ENCODE measurements around the gene C7orf25. TPM values are rescaled to one million over a fixed set of nuclear protein-coding genes. Genes with fewer than 3 reads are reported as not detected.

Gene C7orf25
- 4.5 and 9.0 TPM in 2 replicates for total RNA-seq (2014; rRNA removed; shearing (Covaris generic))
- 12.6 and 15.4 TPM in 2 replicates for polyA plus RNA-seq (2015; cell fraction: cytosol; rRNA removed)
- 17.8 and 28.4 TPM in 2 replicates for polyA plus RNA-seq (2015; cell fraction: nucleus; rRNA removed)

GRCh38 chr7:42911454-42912447 lies at the start of gene C7orf25:
Gene C7orf25 (minus strand): TSS chr7:42912070. CDS start chr7:42910900, 1,170 bp downstream.
- in situ Hi-C loops (cut with HindIII; ENCODE audit: low pct_unique_long_range_greater_than_20kb, low sequenced_read_pairs) = no loop called here
- DNase-seq (ENCODE audit: low read depth, low spot score) = peak; percentile 97

GRCh38 chr7:42961170-42961569 lies 49.3 kb upstream of the C7orf25 start:
- in situ Hi-C loops (cut with HindIII; ENCODE audit: low pct_unique_long_range_greater_than_20kb, low sequenced_read_pairs) = no loop called here
- no peak for DNase-seq (ENCODE audit: low read depth, low spot score)

- in situ Hi-C loops (cut with HindIII; ENCODE audit: low pct_unique_long_range_greater_than_20kb, low sequenced_read_pairs) = no loop called here
- no peak for DNase-seq (ENCODE audit: low read depth, low spot score)
These were observed 48.9 kb upstream of the C7orf25 start for GRCh38 chr7:42960762-42961161.

- DNase-seq (ENCODE audit: low read depth, low spot score) = no peak
- in situ Hi-C loops (cut with HindIII; ENCODE audit: low pct_unique_long_range_greater_than_20kb, low sequenced_read_pairs) = no loop called here
These were observed 47.7 kb upstream of the C7orf25 start for GRCh38 chr7:42959549-42959948.

GRCh38 chr7:42956062-42956461 lies 44.2 kb upstream of the C7orf25 start:
- in situ Hi-C loops (cut with HindIII; ENCODE audit: low pct_unique_long_range_greater_than_20kb, low sequenced_read_pairs) = no loop called here
- no peak for DNase-seq (ENCODE audit: low read depth, low spot score)

GRCh38 chr7:42953994-42954393 lies 42.1 kb upstream of the C7orf25 start:
- DNase-seq (ENCODE audit: low read depth, low spot score) = no peak
- in situ Hi-C loops (cut with HindIII; ENCODE audit: low pct_unique_long_range_greater_than_20kb, low sequenced_read_pairs) = no loop called here

GRCh38 chr7:42952328-42952727 lies 40.5 kb upstream of the C7orf25 start:
- DNase-seq (ENCODE audit: low read depth, low spot score) = no peak
- in situ Hi-C loops (cut with HindIII; ENCODE audit: low pct_unique_long_range_greater_than_20kb, low sequenced_read_pairs) = no loop called here

GRCh38 chr7:42950417-42950816 lies 38.5 kb upstream of the C7orf25 start:
- in situ Hi-C loops (cut with HindIII; ENCODE audit: low pct_unique_long_range_greater_than_20kb, low sequenced_read_pairs) = no loop called here

GRCh38 chr7:42947521-42947920 lies 35.7 kb upstream of the C7orf25 start:
- DNase-seq (ENCODE audit: low read depth, low spot score) = no peak
- in situ Hi-C loops (cut with HindIII; ENCODE audit: low pct_unique_long_range_greater_than_20kb, low sequenced_read_pairs) = loop anchor here (25.0 kb wide), 2 partner anchors 515 to 765 kb away; no protein-coding TSS in a partner anchor

More at GRCh38 chr7:42950417-42950816, 38.5 kb upstream of the C7orf25 start:
- no peak for DNase-seq (ENCODE audit: low read depth, low spot score)

GRCh38 chr7:42946627-42946950 lies 34.7 kb upstream of the C7orf25 start:
- in situ Hi-C loops (cut with HindIII; ENCODE audit: low pct_unique_long_range_greater_than_20kb, low sequenced_read_pairs) = loop anchor here (25.0 kb wide), 2 partner anchors 516 to 766 kb away; no protein-coding TSS in a partner anchor
- no peak for DNase-seq (ENCODE audit: low read depth, low spot score)

GRCh38 chr7:42945821-42946626 lies 34.2 kb upstream of the C7orf25 start:
- DNase-seq (ENCODE audit: low read depth, low spot score) = peak; percentile 26
- in situ Hi-C loops (cut with HindIII; ENCODE audit: low pct_unique_long_range_greater_than_20kb, low sequenced_read_pairs) = loop anchor here (25.0 kb wide), 2 partner anchors 516 to 766 kb away; no protein-coding TSS in a partner anchor

- DNase-seq (ENCODE audit: low read depth, low spot score) = peak; percentile 81
- in situ Hi-C loops (cut with HindIII; ENCODE audit: low pct_unique_long_range_greater_than_20kb, low sequenced_read_pairs) = loop anchor here (25.0 kb wide), 2 partner anchors 521 to 771 kb away; no protein-coding TSS in a partner anchor
These were observed 29.3 kb upstream of the C7orf25 start for GRCh38 chr7:42940985-42941847.

- no peak for DNase-seq (ENCODE audit: low read depth, low spot score)
- in situ Hi-C loops (cut with HindIII; ENCODE audit: low pct_unique_long_range_greater_than_20kb, low sequenced_read_pairs) = loop anchor here (25.0 kb wide), 2 partner anchors 523 to 773 kb away; no protein-coding TSS in a partner anchor
These were observed 27.8 kb upstream of the C7orf25 start for GRCh38 chr7:42939457-42940240.

GRCh38 chr7:42935861-42936260 lies 24.0 kb upstream of the C7orf25 start:
- in situ Hi-C loops (cut with HindIII; ENCODE audit: low pct_unique_long_range_greater_than_20kb, low sequenced_read_pairs) = loop anchor here (25.0 kb wide), 2 partner anchors 526 to 776 kb away; no protein-coding TSS in a partner anchor
- DNase-seq (ENCODE audit: low read depth, low spot score) = no peak

- no peak for DNase-seq (ENCODE audit: low read depth, low spot score)
- in situ Hi-C loops (cut with HindIII; ENCODE audit: low pct_unique_long_range_greater_than_20kb, low sequenced_read_pairs) = loop anchor here (25.0 kb wide), 2 partner anchors 528 to 778 kb away; no protein-coding TSS in a partner anchor
These were observed 22.4 kb upstream of the C7orf25 start for GRCh38 chr7:42934291-42934690.

Data from SK-MEL-5 (cell line).